Fibroblast of the conjunctiva (primary cell): ENCODE measurements around the gene MRGPRF.

Experiments
- DNase-seq: peaks from one replicate; pipeline ENCODE4 v3.0.0-alpha.2; 2010; ENCODE audit warnings: low read depth

MRGPRF gene

DNA sequence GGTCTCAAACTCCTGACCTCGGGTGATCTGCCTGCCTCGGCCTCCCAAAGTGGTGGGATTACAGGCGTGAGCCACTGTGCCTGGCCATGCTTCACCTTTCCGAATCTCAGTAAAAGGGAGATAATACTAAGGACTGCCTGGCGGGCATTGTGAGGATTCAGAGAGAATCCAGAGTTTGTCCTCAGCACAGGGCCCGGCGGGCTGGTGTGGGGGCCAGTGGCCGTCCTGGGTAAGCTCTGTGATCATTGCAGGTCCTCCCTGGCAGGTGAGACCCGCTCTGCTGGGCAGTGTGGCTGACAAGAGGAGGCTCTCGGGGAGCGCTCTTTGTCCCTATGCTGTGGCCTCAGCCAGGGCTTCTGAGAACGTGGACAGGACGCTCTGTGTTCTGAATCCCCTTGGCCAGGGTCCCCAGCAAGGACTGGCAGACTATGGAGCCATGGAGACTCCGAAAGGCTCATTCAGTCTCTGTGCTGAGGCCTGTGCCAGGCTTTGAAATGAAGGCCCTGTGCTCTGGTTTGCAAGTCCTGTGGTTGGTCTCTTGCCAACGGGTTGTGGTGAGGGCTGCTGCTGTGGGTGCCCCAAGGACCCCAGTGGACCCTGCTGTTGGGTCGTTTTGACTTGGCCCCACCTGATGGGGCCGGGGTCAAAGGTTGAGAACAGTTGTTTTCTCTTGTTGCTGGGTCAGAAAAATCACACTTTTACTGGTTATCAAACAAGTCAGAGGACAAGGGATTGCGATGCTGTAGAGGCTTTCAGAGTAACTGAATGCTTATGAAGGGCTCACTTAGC is 37.7 kb upstream of the MRGPRF start:
- DNase-seq, result no peak

DNA sequence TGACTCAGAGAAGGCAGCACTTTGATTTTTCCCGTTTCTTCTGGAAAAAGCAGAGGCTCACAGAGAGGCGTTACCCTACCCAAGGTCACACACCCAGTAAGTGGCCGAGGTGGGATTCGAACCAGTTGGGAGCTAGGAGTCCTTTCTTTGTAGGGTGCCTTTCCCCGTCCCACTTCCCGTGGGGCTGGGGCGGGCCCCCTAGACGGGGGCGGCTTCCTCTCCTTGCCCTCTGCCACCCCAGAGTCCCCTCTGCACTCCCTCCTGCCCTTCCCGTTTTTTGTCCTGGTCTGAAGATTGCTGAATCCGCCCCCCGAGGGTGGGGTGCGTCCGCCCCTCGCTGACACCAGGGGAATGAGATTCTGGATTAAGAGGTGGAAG is 36.4 kb upstream of the MRGPRF start:
- DNase-seq, result no peak

DNA sequence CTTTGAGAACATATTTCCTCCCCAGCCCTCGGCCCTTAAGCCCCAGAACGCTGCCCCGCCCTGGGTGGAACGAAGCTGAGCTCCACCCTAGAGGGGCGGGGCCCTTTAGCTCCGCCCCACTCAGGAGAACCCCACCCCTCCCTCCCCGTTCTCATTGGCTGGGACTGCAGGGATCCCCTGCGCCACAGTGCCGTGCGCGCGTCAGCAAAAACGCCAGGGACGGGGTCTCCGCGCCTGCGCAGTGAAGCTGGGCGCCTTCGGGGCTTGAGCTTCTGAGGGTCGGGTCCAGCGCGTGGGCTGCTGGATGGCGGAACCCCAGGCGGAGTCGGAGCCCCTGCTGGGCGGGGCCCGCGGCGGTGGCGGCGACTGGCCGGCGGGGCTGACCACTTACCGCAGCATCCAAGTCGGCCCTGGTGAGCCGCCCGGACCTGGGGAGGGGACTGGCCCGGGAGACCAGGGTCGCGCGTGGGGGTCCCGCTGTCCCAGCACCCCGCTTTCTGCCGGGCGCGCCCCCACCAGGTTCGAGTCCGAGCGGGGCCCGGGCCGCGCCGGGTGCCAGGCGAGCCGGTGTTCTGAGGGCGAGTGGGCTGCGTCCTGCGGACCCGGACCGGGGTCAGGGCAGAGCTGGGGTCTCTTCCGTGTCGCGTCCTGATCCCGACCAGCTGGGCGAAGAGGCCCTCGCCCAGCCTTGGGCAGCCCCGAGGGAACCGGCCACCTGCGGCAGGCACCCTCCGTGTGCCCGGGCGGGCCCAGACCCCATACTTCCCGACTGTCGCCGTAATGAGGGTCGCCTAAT is 35.8 kb upstream of the MRGPRF start, which contains the start of gene TPCN2:
Gene TPCN2 (plus strand): TSS at position 239 of the 796 bp plus-strand sequence. CDS start 66 bp downstream, at position 305.
- peak; percentile 95 for DNase-seq

DNA sequence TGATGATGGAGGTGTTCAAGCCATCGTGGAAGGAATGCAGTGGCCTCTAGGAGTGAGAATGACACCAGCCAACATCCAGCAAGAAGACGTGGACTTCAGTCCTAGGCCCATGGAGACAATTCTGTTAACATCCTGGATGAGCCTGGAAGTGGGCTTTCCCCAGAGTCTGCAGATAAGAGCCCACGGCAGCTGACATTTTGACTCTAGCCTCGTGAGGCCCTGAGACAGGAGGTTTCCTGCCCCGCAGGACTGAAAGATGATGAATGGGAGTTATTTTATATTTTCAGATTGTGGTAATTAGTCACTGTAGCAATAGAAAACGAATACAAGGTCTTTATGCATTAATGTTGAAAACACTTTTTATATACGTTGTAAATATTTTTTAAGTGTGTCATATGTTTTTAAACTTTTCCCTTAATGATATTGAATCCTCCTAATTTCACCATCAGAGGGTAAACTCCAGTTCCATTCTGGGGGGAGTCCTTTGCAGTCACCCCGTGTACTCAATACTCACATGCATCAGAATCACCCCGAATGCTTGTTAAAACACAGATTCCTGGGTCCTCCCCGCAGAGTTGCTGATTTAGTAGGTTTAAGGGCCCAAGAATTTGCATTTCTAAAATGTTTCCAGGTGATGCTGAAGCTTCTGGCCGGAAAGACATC is 35.1 kb upstream of the MRGPRF start:
- DNase-seq, result no peak

DNA sequence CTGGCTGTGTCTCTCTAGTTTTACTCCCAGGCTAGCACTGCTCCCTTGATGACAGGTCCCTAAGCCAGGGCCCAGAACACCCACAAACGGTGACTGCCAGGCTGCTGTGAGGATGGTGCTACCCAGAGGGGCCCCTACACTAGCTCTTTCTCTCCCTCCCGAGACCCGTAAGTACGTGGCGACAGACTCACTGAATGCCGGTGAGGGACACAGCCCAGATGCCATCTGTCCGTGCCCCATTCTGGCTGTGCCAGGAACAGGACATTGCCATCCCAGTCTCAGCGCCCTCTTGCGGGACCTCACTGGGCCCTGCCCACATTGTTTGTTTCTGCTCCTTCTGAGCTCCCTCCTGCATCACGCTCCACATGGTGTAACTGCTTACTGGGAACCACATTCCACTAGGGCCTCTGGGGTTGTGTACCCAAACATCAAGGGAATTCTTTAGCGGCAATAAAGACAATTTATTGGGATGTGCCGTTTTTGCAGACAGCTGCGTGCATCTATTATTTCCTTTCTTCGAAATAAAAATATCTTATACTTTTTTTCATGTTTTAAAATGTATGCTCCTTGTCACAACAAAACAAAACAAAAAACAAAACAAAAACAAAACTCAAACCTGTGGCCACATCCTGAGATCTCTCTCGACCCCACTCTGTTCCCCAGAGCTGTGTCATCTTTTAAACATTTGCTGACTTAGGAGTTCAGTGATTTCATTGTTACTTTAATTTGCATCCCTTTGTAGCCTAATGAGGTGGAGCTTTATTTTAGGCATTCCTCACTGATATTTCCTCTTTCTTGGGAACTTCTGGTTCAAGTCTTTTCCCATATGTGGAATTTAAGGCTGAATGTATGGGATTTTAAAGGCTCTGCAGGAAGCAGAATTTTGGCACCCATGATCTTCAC is 31.3 kb upstream of the MRGPRF start:
- DNase-seq, result peak; percentile 28

DNA sequence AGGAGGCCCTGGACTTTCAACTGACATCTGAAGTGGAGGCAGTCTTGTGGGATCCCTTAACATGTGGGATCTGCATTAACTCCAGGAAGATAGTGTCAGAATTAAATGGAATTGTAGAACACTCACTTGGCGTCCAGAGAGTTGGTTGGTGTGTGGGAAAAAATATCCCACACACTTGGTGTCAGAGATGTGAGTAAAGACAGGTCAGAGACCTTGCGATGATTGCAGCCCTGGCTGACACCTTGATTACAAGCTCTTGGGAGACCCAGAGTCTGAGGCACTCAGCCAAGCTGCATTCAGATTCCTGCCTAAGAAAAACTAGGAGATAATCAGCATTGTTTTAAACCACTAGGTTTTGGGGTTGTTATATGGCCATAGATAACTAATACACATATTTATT is 28.5 kb upstream of the MRGPRF start:
- DNase-seq, result no peak

DNA sequence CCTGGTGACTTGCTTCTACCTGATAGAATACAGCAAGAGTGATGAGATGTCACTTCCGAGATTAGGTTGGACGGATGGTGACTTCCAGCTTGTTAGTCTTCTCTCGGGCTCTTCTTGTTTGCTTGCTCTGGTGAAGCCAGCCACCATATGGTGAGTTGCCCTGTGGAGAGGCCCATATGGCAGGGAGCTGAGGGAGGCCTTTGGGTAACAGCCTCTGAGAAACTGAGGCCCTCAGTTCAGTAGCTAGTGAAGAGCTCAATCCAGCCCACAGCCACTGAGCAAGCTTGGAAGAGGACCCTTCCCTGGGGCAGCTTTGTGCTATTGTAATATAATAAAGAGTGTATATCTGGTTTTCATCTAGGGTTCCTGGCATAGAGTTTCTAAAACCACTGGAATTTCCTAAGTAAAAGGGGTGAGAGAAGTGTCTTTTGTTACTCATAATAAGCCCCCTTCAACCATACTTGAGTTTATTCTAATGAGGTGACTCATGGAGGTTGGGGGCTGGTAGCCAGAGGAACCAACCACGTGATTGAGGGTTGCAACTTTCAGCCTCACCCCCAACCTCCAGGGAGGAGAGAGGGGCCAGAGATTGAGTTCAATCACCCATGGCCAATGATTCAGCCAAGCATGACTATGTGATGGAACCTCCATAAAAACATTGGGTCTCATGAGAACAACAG is 27.7 kb upstream of the MRGPRF start:
- peak; percentile 60 for DNase-seq

DNA sequence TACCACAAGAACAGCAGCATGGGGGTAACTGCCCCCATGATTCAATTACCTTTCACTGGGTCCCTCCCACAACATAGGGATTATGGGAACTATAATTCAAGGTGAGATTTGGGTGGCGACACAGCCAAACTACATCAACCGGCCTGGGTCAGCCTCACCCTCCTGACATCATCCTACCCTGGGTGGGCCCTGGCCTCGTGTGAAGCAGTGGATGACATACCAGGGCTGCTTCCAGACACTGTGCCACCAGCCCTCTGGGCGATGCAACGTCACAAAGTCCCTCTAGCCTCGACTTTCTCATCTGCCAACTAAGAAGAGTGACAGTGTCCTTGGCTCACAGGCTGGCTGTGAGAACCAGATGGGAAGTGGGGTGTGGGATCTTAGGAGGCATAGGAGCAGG is 27.0 kb upstream of the MRGPRF start:
- no peak for DNase-seq

DNA sequence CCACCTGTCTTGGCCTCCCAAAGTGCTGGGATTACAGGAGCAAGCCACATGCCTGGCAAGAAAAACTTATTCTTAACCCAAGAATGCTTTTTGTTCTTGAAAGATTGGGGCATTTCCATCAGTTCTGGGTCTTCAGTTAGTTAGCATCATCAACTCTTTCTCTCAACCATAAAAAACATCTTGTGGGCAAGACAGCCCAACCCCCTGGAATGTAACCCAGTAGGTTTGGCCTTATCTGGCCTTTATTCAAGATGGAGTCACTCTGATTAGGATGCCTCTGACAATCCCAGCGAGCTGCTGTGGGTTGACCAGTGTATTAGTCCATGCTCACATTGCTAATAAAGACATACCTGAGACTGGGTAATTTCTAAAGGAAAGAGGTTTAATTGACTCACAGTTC is 26.5 kb upstream of the MRGPRF start:
- no peak for DNase-seq

DNA sequence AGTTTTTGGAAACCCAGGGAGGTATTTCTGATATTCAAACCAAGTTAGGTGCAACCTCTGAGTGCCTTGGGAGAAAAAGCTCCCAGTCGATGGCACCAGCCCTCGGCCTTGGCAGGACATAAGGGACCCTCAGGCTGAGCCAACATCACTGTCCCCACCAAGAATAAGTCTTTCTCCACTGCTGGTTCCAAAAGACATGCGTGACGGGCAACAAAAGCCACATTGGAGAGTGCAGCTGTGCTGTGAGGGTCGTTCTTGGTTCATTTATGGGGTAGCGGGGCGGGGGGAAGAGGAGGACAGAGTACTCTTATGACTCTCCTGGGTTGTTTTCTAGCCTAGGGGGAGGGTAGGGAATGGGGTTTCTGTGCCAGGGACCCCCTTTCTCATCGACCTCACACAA is 24.5 kb upstream of the MRGPRF start:
- no peak for DNase-seq

DNA sequence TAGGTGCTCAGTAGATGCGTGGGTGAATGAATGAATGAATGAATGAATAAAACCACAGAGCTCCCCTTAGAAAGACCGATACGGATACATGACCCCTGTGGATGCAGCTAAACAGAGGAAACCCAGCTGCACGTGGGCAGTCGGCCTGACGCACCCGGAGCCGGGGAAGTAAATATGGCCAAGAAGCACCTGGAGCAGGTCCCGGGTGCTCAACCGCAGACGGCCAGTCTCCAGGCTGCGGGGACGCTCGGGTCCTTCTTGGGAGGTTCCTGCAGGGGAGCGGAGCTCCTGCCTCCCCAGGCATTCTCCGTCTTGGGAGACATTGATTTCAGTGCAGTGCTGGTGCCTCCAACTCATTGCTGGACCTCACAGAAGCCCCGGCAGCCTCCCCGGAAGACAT is 24.0 kb upstream of the MRGPRF start:
- DNase-seq, result no peak

DNA sequence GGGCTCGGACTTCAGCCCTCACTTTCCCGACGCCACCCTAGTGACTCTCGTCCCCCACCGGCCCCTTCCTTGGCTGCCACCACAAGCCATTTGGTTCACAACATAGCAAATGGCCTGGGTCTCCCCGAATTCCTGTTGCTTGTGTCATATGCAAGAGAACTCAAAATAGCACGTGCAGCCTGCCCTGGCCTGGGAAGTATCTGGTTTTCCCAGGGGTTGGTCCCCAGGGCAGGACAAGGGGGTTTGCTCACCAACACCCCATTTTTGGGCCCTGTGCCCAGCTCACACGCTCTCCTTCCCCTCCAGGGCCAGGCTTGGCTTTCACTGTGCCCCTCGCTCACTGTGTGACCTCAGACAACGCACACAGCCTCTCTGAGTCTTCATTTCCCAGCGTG is 22.9 kb upstream of the MRGPRF start:
- DNase-seq, result no peak

DNA sequence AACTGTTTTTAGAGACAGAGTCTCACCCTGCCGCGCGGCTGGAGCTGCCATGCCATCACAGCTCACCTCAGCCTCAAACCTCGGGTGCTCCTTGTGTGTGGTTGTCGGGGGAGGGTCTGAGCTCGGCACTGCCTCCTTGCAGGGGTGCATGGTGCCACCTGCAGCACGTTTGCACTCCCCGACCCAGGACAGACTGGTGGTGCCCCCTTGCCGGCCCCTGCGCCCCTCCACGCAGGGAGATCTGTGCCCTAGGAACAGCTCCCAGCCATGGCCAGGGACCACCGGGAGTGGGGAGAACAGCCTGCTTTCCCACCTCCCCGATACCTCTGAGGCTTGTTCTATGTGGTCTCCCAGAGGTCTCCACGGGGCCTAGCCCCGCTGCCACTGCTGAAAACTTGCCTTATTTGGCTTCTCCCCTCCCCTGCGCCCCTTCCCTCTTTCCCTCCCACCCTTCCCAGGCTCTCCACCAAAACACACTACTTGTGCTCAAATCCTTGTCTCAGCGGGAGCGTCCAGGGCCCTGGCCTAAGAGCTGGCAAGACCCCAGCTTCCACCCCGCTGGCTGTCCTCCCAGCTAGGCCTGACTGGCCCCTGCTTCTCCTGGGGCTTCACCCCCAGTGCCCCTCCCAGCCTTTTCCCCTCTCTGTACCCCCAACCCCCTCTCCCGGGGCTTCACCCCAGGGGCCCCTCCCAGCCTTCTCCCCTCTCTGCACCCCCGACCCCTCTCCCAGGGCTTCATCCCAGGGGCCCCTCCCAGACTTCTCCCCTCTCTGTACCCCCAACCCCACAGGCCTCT is 22.3 kb upstream of the MRGPRF start:
- DNase-seq, result no peak

DNA sequence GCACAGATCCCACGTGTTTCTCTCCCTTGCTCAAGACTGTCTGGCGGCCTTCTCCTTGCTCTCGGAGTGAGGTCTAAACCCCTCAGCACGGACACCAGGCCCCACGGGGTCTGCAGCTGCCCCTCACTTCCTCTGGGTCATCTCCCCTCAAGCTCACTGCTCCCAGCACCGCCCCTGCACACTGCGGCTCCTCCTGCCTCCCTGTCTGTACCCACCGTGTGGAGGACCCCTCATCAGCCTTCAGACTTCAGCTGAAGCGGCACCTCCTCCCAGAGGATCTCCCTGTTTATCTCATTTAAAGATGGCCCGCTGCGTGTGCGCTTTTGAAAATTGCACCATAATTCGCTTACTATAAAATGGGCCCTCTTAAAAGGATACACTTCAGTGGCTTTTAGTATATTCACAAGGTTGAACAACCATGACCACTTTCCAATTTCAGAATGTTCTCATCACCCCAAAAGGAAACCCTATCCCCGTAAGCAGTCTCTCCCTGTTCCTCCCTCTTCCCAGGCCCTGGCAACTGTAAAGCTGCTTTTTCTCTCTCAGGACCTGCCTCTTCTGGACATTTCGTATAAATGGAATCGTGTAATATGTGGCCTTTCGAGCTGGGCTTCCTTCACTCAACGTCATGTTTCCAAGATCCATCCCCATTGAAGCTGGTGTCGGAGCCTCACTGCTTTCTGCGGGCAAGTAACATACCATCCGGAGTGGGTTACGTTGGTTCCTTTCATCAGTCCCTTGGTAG is 21.2 kb upstream of the MRGPRF start:
- DNase-seq, result no peak

DNA sequence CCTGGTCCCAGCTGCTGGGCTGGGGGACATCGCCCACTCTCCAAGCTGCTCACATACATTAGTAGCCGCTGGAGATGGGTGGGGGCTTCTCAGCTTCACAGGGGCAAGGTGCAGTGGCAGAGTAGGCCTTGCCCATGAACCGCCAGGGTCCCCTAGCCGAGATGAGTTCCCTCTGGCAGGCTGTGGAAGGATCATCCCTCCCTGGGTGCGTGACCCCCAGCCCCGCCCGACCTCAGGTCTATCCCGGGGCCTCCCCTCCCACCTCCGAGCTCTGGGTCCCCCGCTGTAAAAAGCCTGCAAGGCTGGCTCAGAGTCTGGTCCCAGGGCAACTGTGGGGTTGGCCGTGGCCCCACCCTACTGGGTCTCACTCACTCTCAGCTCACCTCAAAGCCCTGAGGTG is 20.4 kb upstream of the MRGPRF start:
- DNase-seq, result no peak

DNA sequence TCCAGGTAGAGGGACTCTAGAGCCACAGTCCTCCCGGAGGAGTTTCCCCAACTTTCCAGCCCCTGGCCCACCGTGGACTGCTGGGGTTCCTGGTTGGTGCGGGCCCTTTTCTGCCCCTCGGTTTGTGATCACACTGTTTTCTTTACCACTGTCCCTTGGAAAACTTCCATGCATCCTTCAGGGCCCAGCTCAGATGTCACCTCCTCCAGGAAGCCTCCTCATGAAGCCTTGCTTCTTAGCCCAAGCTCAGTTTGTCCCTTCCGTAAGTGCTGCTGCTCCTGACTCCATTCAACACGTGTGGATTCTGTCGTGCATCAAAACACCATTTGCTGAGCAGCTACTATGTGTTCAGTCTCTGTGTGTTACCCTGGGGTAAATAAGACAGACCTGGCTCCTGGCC is 19.8 kb upstream of the MRGPRF start:
- no peak for DNase-seq

DNA sequence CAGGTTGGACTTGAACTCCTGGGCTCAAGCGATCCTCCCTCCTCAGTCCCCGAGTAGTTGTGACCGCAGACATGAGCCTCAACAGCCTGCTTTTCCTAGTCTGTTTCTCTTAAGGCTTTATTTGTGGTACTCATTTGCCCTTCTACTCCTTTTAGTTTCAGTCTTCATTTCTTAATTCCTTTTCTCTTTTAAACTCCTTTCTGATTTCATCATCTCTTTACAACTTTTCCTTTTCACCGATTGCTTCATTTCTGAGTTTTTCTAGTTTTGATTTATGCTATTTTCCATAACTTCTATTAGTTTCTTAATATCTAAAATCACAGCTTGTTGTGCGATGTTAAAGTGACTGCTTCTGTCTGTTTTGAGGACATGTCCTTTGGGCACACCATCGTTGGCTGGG is 17.3 kb upstream of the MRGPRF start:
- no peak for DNase-seq

DNA sequence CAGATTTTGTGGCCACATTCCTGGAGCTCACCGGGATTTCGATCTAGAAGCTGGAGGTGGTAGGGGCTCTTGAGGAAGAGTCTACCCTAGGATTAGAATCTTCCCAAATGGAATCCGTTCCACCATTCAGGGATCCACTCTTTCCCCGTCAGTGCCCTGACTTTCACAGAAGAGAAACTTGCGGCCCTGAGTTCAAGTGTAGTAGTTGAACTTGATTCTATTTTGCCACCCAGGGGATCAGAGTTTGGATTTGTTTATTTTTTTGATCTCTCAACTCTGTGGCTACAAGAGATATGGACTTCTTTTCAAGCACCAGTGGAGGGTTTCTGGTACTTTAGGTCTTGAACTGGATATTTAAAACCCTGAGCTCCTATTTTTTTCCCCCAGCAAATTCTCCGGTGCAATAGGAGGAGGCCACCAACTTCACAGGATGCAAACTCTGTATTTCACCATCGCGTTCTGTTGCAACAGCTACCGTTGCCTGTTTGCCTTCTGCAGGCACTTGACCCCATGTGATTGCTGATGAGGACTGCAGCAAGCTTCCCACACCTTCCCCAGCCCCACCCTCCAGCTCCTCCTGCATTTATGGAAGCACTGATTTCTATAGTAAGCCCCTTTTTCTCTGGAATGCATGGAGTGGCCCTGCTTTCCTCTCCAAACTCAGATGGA is 14.8 kb upstream of the MRGPRF start:
- DNase-seq, result no peak

DNA sequence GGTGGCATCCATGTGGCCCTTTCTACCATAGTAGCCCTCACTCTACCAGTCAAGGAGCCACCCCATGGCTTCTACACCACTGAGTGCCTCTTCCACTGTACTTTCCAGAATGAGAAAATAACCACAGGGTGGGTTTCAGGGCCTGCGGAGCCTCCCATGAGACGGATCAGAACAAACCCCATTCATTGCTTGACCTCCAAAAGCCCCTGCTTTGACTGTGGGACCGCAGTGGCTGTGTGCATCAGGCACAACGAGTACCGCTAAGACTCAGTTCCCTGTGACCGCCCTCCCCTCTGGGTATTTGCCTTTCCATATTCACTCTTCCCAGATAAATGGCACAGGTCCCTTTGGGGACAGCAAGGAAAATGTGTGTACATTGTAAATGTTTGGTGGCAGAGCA is 11.5 kb upstream of the MRGPRF start:
- no peak for DNase-seq
